Stimulated activated CD4-positive, alpha-beta T cell treated with anti-CD3 and anti-CD28 coated beads, Interleukin-12 subunit alpha, Interleukin-12 subunit beta, amount 100 ng/mL, for 48 hours (primary cell): ENCODE results near the gene SIL1.
"Not testable (repeated sequence)": the region's sequence is repeated elsewhere in the genome, so short reads cannot be mapped to it uniquely, and the experiment has no call there.

ENCODE experiments used
- DNase-seq, 3 donors: peaks; one replicate each; pipeline ENCODE4 v3.0.0-alpha.2; 2020; ENCODE audit warnings: low read depth in 2 of 3, low spot score in 1 of 3

The SIL1 gene

GRCh38 chr5:139038613-139039305, 159.4 kb downstream of the SIL1 start:
- DNase-seq, result no peak

DNA sequence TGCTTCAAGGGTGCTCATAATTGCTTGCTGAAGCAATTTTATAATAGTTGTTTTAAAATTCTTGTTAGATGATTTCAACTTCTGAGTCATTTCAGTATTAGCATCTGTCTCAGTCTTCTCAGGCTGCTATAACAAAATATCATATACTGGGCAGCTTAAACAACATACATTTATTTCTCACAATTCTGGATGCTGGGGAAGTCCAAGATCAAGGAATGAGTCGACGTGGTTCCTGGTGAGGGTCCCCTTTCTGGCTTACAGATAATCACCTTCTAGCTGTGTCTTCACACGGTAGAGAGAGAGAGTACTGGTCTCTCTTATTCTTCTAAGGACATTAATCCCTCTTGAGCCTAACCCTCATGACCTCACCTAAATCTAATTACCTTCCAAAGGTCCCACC, 160.4 kb downstream of the SIL1 start:
- no peak for DNase-seq

- DNase-seq, result not testable (repeated sequence)
Measured at GRCh38 chr5:139036332-139036731, 161.8 kb downstream of the SIL1 start.

GRCh38 chr5:139027150-139027549, 171.0 kb downstream of the SIL1 start:
- DNase-seq, result no peak

DNA sequence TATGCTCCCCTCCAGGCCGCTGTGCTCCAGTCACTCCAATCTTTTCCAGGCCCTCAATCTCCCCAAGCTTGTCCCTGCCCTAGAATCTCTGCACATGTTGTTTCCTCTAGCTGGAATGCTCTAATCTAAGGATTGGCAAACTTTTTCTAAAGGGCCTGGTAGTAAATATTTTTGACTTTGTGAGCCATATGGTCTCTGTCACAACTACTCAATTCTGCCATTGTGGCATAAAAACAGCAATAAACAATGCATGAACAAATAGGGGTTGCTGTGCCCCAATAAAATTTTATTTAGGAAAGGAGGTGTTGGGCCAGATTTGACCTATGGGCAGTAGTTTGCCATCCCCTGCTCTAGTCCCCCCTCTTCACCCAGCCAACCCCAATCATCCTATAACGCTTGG, 172.5 kb downstream of the SIL1 start:
- DNase-seq, result no peak

DNA sequence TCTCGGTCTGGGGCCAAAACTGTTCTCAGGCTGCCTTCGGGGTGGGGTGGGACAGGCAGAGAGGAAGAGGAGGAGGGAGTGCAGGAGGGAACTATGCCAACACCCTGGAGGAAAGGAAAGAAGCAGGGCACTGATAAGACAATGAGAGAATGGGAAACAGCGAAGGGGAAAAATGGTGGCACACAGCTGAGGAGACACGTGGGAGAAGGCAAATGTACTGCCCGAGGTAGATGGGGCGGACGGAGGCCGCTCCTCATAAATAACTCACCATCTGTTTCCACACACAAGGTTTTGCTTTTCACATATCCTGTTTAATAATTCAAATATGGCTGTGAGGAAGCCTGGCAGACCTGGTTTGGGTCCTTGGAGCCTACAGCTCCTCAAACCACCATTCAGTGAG, 174.9 kb downstream of the SIL1 start:
- no peak for DNase-seq

GRCh38 chr5:139022528-139022927, 175.6 kb downstream of the SIL1 start:
- DNase-seq, result no peak

- no peak for DNase-seq
Measured at GRCh38 chr5:139021346-139021745, 176.8 kb downstream of the SIL1 start.

- no peak for DNase-seq
Measured at GRCh38 chr5:139019880-139020279, 178.3 kb downstream of the SIL1 start.

DNA sequence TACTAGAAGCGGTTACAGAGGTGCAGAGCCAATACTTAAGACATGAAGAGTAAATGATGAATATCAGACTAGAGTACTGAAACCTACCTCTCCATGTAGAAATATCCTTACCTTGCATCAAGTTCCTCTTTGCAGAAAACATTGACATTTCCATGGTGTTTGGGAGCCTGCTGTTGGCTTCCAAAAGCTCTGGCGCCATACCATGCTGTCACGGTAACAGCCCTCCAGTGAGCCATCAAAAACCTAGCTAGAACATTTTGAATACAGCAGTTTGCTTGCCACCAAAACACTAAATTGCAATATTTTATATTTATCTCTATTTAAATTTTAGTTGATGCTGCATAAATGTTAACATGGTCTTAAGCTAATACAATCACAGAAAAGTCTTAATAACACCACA, 179.0 kb downstream of the SIL1 start:
- DNase-seq, result no peak

- DNase-seq, result no peak
Measured at GRCh38 chr5:139017624-139018023, 180.5 kb downstream of the SIL1 start.

- DNase-seq, result no peak
Measured at GRCh38 chr5:139016186-139016585, 182.0 kb downstream of the SIL1 start.

DNA sequence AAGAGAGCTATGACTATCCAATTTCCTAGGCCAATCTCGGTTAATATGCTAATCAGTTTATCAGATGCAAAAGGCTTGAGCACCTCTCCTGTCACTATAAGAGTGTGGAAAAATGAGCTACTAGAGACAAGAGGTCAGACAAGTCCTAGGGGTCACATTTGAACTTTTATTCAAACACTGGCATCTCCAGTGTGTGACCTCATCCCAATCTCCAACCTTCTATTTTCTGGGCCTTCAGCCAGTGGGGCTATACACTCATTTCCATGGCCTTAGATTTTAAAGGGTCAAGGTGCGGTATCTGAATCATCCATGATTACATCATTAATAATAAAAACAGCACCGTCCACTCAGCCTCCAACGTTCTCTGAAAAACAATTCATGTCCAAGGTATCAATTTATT, 183.4 kb downstream of the SIL1 start:
- no peak for DNase-seq

DNA sequence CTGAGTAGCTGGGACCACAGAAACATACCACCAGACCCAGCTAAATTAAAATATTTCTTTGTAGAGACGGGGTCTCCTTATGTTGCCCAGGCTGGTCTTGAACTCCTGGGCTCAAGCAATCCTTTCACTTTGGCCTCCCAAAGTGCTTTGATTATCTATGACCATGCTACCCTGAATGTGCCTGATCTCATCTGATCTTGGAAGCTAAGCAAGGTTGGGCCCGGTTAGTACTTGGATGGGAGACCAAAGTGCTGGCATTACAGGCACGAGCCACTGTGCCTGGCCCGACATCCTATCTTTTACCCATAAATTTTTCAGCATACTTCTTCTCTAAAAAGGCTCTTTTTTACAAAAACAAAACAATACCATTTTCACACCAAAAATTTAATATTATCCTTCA, 186.0 kb downstream of the SIL1 start:
- no peak for DNase-seq

DNA sequence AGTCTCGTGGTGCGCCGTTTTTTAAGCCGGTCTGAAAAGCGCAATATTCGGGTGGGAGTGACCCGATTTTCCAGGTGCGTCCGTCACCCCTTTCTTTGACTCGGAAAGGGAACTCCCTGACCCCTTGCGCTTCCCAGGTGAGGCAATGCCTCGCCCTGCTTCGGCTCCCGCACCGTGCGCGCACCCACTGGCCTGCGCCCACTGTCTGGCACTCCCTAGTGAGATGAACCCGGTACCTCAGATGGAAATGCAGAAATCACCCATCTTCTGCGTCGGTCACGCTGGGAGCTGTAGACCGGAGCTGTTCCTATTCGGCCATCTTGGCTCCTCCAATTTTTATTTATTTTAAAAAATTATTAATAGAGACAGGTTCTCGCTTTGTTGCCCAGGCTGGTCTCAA, 187.0 kb downstream of the SIL1 start:
- DNase-seq, result not testable (repeated sequence)

GRCh38 chr5:139004374-139005307, 193.5 kb downstream of the SIL1 start:
- DNase-seq, result no peak

GRCh38 chr5:138999674-139000073, 198.5 kb downstream of the SIL1 start:
- no peak for DNase-seq

GRCh38 chr5:138998521-138998920, 199.6 kb downstream of the SIL1 start:
- no peak for DNase-seq

DNA sequence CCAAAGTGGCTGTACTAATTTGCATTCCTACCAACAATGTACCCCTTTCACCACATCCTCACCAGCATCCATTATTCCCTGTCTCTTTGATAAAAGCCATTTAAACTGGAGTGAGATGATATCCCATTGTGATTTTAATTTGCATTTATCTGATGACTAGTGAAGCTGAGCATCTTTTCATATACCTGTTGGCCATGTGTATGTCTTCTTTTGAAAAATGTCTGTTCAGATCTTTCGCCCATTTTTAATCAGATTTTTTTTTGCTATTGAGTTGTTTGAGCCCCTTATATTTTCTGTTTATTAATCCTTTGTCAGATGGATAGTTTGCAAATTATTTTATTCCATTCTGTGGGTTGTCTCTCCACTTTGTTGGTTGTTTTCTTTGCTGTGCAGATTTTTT, 202.0 kb downstream of the SIL1 start:
- no peak for DNase-seq

DNA sequence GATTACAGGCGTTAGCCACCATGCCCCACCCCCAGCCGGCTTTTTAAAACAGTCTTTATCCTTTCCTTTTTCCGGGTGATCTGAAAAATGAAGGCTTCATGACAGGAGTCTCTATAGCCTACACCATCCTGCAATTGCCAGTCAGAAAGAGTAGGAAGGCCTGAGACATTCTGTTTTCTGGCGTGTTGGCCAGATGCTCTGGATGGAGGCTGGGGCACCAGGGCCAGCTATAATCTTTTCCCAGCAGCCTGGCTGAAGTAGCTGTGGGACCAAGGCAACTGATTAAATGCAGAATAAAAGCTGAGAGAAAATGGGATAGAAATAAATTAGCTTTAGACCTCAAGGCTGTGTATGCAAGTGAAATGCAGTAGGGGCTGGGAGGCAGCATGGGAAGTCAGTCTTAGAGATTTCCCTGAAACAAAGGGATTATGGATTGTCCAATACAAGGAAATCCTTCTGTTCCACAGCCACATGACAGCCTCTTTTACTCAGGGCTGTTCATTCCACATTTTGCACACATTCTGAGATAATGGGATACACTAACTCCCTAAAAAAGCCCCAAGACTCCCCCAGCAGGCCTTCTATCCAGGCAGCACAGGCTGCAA, 207.1 kb downstream of the SIL1 start:
- DNase-seq, result no peak

GRCh38 chr5:138989720-138990119, 208.4 kb downstream of the SIL1 start:
- DNase-seq, result no peak

DNA sequence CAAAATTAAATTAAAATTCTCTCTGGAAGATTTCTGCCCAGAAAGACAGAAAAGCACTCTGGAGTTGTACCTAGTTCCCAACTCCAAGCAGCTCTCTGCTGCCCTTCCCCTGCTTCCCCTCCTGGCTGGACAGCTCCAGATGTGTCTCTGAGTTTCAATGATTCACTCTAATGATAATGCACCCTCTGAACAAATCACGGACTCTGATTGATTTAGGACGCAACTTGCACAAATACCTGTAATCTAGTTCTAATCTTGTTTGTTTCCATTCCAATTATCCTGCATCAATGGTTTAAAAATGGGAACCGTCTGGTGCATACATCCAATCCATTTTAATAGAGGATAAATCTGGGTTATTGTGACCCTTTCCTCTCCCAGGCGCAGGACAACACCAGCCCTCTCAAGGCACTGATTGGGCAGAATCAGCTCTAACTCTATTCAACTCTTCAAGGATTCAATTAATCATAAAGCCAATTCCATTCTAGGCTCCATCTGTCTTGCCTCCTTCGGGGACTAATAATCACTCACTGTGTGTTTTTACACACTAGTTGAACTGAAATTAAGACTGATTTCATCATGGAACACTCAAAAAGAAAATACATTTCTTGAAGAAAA, 211.9 kb downstream of the SIL1 start:
- no peak for DNase-seq
